Mesendoderm (in vitro differentiated cells): ENCODE data around the gene ADCY9. TPM values are rescaled to one million over a fixed set of nuclear protein-coding genes. Genes with fewer than 3 reads are reported as not detected.
A peak's percentile ranks its signal among the peaks of the same experiment; 100 is the strongest.

Experiments
- DNase-seq: peaks from one replicate; pipeline ENCODE4 v3.0.0; 2013
- H2AK5ac ChIP-seq: 2 replicates; pipeline ENCODE4 v1.6.1; 2013; ENCODE audit warnings: low read length, inconsistent platforms
- H2BK120ac ChIP-seq: 2 replicates; pipeline ENCODE4 v1.6.1; 2013; ENCODE audit warnings: low read depth, mild to moderate bottlenecking, low read length, moderate library complexity, mixed read lengths
- H2BK15ac ChIP-seq: replicated peaks from 2 replicates; pipeline ENCODE4 v1.6.1; 2013; ENCODE audit warnings: low read depth, mild to moderate bottlenecking, moderate library complexity
- H2BK5ac ChIP-seq: 2 replicates; pipeline ENCODE4 v1.6.1; 2013; ENCODE audit warnings: low read length, inconsistent platforms
- H3K18ac ChIP-seq: 2 replicates; pipeline ENCODE4 v1.6.1; 2013; ENCODE audit warnings: mild to moderate bottlenecking, low read length, mixed read lengths
- H3K23ac ChIP-seq: one replicate; pipeline ENCODE4 v1.6.1; 2013; ENCODE audit warnings: low read length
- H3K27ac ChIP-seq: 2 replicates; pipeline ENCODE4 v1.5.1; 2013; ENCODE audit warnings: low read depth, mild to moderate bottlenecking, inconsistent platforms, low read length, moderate library complexity
- H3K27me3 ChIP-seq: 2 replicates; pipeline ENCODE4 v1.6.1; 2013; ENCODE audit warnings: low read length, control low read depth, mild to moderate bottlenecking, inconsistent platforms; ENCODE audit not compliant: insufficient read depth, poor library complexity
- H3K36me3 ChIP-seq: 2 replicates; pipeline ENCODE4 v1.6.1; 2013; ENCODE audit warnings: low read length, inconsistent platforms; ENCODE audit not compliant: control insufficient read depth, insufficient read depth
- H3K4ac ChIP-seq: one replicate; pipeline ENCODE4 v1.6.1; 2013; ENCODE audit warnings: low read depth, mild to moderate bottlenecking, low read length, moderate library complexity
- H3K4me1 ChIP-seq: 2 replicates; pipeline ENCODE4 v1.6.1; 2013; ENCODE audit warnings: low read depth, low read length, inconsistent platforms; ENCODE audit not compliant: control insufficient read depth
- H3K4me2 ChIP-seq: 2 replicates; pipeline ENCODE4 v1.6.1; 2013; ENCODE audit warnings: low read length
- H3K4me3 ChIP-seq: 2 replicates; pipeline ENCODE4 v1.5.1; 2013; ENCODE audit warnings: mild to moderate bottlenecking, low read length
- H3K56ac ChIP-seq: one replicate; pipeline ENCODE4 v1.6.1; 2013; ENCODE audit warnings: low read length
- H3K79me1 ChIP-seq: 2 replicates; pipeline ENCODE4 v1.6.1; 2013; ENCODE audit warnings: low read length, inconsistent platforms
- H3K79me2 ChIP-seq: 2 replicates; pipeline ENCODE4 v1.6.1; 2013; ENCODE audit warnings: mild to moderate bottlenecking, low read length; ENCODE audit not compliant: control insufficient read depth, insufficient read depth
- H3K9ac ChIP-seq: 2 replicates; pipeline ENCODE4 v1.6.1; 2013; ENCODE audit warnings: low read length, inconsistent platforms
- H4K5ac ChIP-seq: one replicate; pipeline ENCODE4 v1.6.1; 2013; ENCODE audit warnings: low read length
- H4K8ac ChIP-seq: one replicate; pipeline ENCODE4 v1.6.1; 2013; ENCODE audit warnings: low read depth, mild to moderate bottlenecking, control low read depth, low read length, moderate library complexity
- WGBS: extraction: QIAGEN DNeasy Blood & Tissue Kit; methylation state at CpG from one replicate; pipeline ENCODE4 v1.1.7; 2013; ENCODE audit warnings: low lambda C conversion rate, missing lambda C conversion rate; ENCODE audit not compliant: insufficient coverage; ENCODE audit errors: extremely low coverage; 5-methylcytosine and 5-hydroxymethylcytosine counted together
- polyA plus RNA-seq, 2 experiments: library from polyadenylated mRNA; stranded (reverse); fragments of 200-250 nt; gene quantifications; one replicate each; pipeline ENCODE4 v1.2.3, GENCODE V29; 2013

The ADCY9 gene
- 2.8 TPM for polyA plus RNA-seq (2013, experiment 1 of 2)
- polyA plus RNA-seq (2013, experiment 2 of 2), result 2.9 TPM

DNA sequence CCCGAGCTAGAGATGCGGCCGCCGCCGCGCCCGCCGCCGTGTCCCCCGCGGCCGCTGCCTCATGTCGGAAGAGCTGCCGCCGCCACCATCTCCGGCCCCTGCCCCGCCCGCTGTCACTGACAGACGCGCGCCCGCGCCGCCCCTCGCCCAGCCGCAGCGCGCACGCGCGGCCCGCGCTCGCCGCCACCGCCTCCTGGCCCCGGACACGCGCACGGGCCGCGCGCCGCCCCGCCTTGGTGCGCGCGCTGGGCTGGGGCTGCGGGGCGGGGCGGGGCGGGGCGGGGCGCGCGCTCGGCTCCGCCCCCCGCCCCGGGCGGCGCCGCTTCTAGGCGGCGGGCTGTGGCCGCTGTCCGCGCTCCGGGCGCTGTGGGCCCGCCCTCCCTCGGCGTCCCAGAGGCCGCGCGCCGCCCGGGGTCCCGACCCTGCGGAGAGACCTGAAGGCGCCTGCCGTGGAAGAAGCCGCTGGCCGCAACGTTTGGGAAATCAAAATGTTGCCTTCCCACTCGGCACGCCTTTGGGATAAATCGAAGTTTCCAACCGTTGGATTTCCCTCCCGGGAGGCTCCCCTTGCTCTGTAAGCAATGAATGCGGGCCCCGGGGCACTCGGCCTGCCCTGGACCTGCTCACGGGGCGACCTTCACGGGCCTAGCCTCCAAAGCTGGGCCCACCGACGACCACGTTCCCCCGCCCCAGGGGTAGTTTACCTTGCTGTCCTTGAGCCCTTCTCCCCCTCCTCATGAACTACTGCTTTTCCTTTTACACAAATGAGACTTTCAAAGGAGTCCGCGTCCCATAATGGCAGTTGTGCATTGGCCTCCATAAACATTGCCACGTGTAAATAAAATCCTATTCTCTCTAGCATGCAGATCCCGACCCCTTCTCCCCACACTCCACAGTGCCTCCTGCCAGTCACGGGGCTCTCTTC lies at the start of gene ADCY9:
Gene ADCY9, minus strand, starts transcription at position 118 of the 925 bp plus-strand sequence. CDS start 1,000 bp downstream, outside the sequence.
- H3K36me3 ChIP-seq, result no peaks in the 10 kb centered on the region
- no peaks in the 10 kb centered on the region for H3K79me2 ChIP-seq
- no peak within 1 kb of the TSS for H4K5ac ChIP-seq
- H2BK15ac ChIP-seq, result no peak within 1 kb of the TSS
- H3K18ac ChIP-seq, result peak within 1 kb of the TSS; percentile 23
- no peak within 1 kb of the TSS for H4K8ac ChIP-seq
- peak within 1 kb of the TSS; percentile 66 for H3K9ac ChIP-seq
- H2BK5ac ChIP-seq, result no peak within 1 kb of the TSS
- peak within 1 kb of the TSS; percentile 77 for H3K4me2 ChIP-seq
- no peaks in the 10 kb centered on the region for H3K27me3 ChIP-seq
- H3K27ac ChIP-seq, result no peak within 1 kb of the TSS
- H3K4me1 ChIP-seq, result no peaks in the 10 kb centered on the region
- no peaks in the 10 kb centered on the region for H3K79me1 ChIP-seq
- peak; percentile 86 for DNase-seq
- peak within 1 kb of the TSS; percentile 29 for H3K4me3 ChIP-seq
- peak within 1 kb of the TSS; percentile 5 for H3K4ac ChIP-seq
- H2AK5ac ChIP-seq, result no peak within 1 kb of the TSS
- no CpG with 5 or more reads among the region's 105 CpGs for WGBS
- peak within 1 kb of the TSS; percentile 70 for H3K56ac ChIP-seq
- peak within 1 kb of the TSS; percentile 4 for H3K23ac ChIP-seq
- no peak within 1 kb of the TSS for H2BK120ac ChIP-seq

DNA sequence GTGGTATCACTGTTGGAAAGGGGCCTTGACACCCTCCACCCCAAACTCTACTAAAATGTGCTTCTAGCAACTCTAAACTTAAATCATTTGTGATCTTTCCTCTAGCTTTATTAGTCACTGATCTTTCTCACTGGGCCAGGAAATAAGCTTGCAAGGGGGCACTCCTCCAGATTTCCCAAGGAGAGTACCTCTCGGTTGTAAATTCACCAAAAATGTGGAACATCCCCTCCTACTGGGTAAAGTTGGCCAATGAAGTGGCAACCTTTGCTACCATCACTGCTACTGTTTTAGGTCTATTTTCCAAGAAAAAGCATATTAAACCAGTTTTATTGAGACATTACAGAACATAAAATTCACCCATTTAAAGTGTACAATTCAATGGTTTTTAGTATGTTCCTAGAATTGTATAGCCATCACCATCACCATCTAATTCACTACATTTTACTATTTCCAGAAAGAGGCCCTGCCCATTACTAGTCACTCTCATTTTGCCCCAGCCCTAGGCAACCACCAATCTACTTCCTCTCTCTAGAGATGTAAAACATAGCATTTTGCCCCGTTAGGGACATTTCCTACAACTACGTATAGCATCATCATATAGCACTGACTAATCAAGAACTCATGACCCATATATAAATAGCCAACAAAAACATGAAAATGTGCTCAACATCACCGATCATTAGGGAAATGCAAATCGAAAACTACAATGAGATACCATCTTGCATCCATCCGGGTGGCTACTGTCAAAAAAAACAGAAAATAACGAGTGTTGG lies 44.6 kb upstream of the ADCY9 start:
- H2AK5ac ChIP-seq, result no peak overlapping the region
- H3K4me3 ChIP-seq, result no peak overlapping the region
- DNase-seq, result peak; percentile 18
- H3K23ac ChIP-seq, result no peak overlapping the region
- H3K79me1 ChIP-seq, result no peaks in the 10 kb centered on the region
- H2BK120ac ChIP-seq, result no peak overlapping the region
- H3K27me3 ChIP-seq, result no peaks in the 10 kb centered on the region
- H4K5ac ChIP-seq, result no peak overlapping the region
- H3K9ac ChIP-seq, result no peak overlapping the region
- no peak overlapping the region for H3K27ac ChIP-seq
- H3K18ac ChIP-seq, result no peak overlapping the region
- H4K8ac ChIP-seq, result no peak overlapping the region
- H3K4ac ChIP-seq, result no peak overlapping the region
- no peak overlapping the region for H3K56ac ChIP-seq
- no peak overlapping the region for H2BK5ac ChIP-seq
- no peaks in the 10 kb centered on the region for H3K4me1 ChIP-seq
- no peaks in the 10 kb centered on the region for H3K79me2 ChIP-seq
- WGBS, result no CpG with 5 or more reads among the region's 7 CpGs
- H3K36me3 ChIP-seq, result no peaks in the 10 kb centered on the region
- H3K4me2 ChIP-seq, result no peak overlapping the region
- H2BK15ac ChIP-seq, result no peak overlapping the region

- Histone ChIP-seq H2BK15ac (no peak overlapping the region), H4K5ac (no peak overlapping the region), H3K79me1 (no peaks in the 10 kb centered on the region), H3K4me1 (no peaks in the 10 kb centered on the region), H3K9ac (no peak overlapping the region), H3K18ac (no peak overlapping the region), H3K23ac (no peak overlapping the region), H2BK5ac (no peak overlapping the region), H2BK120ac (no peak overlapping the region), H3K27ac (no peak overlapping the region), H3K4me2 (no peak overlapping the region), H3K56ac (no peak overlapping the region), H3K79me2 (no peaks in the 10 kb centered on the region), H2AK5ac (no peak overlapping the region), H3K36me3 (no peaks in the 10 kb centered on the region), H4K8ac (no peak overlapping the region), H3K27me3 (no peaks in the 10 kb centered on the region), H3K4ac (no peak overlapping the region), H3K4me3 (no peak overlapping the region)
- WGBS, result no CpG with 5 or more reads among the region's 17 CpGs
- DNase-seq, result no peak
Measured at GRCh38 chr16:4159726-4160125, 43.5 kb upstream of the ADCY9 start.

DNA sequence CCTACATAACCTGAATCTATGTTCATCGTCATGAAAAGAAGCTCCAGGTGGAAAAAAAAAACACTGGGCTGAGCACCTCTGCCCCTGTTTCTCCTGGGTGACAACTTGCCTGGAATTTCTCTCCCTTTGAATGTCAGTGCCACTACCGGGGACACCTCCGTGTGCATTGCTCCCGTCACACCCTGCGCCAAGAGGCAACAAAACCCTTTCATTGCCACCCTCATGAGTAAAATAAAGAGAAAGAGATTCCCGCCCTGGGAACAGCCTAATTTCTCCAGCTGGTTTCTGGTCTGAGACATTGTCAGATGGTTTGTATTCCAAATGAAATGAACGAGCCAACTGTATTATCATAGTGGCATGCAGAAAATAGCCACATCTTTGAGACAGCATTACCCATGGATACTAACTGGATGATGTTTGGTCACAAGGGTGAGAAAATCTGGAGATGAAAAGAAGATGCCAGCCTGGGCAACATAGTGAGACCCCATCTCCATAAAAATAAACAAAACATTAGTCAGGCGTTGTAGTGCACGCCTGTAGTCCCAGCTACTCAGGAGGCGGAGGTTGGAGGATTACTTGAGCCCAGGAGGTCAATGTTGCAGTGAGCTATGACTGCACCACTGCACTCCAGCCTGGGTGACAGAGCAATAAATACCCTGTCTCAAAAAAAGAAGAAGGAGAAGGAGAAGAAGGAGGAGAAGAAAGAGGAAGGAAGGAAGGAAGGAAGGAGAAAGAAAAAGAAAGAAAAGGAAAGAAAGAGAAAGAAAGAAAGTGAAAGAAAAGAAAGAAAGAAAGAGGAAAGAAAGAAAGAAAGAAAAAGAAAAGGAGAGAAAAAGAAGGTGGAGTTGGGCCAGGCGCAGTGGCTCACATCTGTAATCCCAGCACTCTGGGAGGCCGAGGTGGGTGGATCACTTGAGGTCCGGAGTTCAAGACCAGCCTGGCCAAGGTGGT lies 42.2 kb upstream of the ADCY9 start:
- no peak overlapping the region for H3K4me2 ChIP-seq
- H3K56ac ChIP-seq, result no peak overlapping the region
- H4K5ac ChIP-seq, result no peak overlapping the region
- no peaks in the 10 kb centered on the region for H3K79me1 ChIP-seq
- DNase-seq, result no peak
- H3K79me2 ChIP-seq, result no peaks in the 10 kb centered on the region
- WGBS, result no CpG with 5 or more reads among the region's 13 CpGs
- H3K18ac ChIP-seq, result no peak overlapping the region
- no peak overlapping the region for H2BK15ac ChIP-seq
- H2BK5ac ChIP-seq, result no peak overlapping the region
- H3K4me3 ChIP-seq, result no peak overlapping the region
- H4K8ac ChIP-seq, result no peak overlapping the region
- H3K36me3 ChIP-seq, result no peaks in the 10 kb centered on the region
- no peak overlapping the region for H3K27ac ChIP-seq
- no peak overlapping the region for H2BK120ac ChIP-seq
- no peak overlapping the region for H2AK5ac ChIP-seq
- H3K23ac ChIP-seq, result no peak overlapping the region
- no peak overlapping the region for H3K9ac ChIP-seq
- H3K4ac ChIP-seq, result no peak overlapping the region
- H3K27me3 ChIP-seq, result no peaks in the 10 kb centered on the region
- H3K4me1 ChIP-seq, result no peaks in the 10 kb centered on the region

GRCh38 chr16:4157376-4157825 lies 41.2 kb upstream of the ADCY9 start:
- H3K27me3 ChIP-seq, result no peaks in the 10 kb centered on the region
- H3K4me1 ChIP-seq, result no peaks in the 10 kb centered on the region
- no peak overlapping the region for H2AK5ac ChIP-seq
- no peak overlapping the region for H3K4me2 ChIP-seq
- H3K4me3 ChIP-seq, result no peak overlapping the region
- H3K9ac ChIP-seq, result no peak overlapping the region
- no peak overlapping the region for H2BK5ac ChIP-seq
- WGBS, result no CpG with 5 or more reads among the region's 4 CpGs
- H3K23ac ChIP-seq, result no peak overlapping the region
- no peaks in the 10 kb centered on the region for H3K79me2 ChIP-seq
- no peak overlapping the region for H3K27ac ChIP-seq
- H2BK15ac ChIP-seq, result no peak overlapping the region
- no peak overlapping the region for H3K56ac ChIP-seq
- no peak overlapping the region for H4K5ac ChIP-seq
- DNase-seq, result no peak
- no peaks in the 10 kb centered on the region for H3K79me1 ChIP-seq
- H3K18ac ChIP-seq, result no peak overlapping the region
- no peak overlapping the region for H2BK120ac ChIP-seq
- H3K4ac ChIP-seq, result no peak overlapping the region
- no peak overlapping the region for H4K8ac ChIP-seq
- H3K36me3 ChIP-seq, result no peaks in the 10 kb centered on the region
